GM23338 (cell line): ENCODE data around the gene SIVA1. TPM values are rescaled to one million over a fixed set of nuclear protein-coding genes. Genes with fewer than 3 reads are reported as not detected.

Source experiments
- ATAC-seq: fragments of 200-7000 bp; cut with Tn5 transposase; 3 replicates; pipeline ENCODE4 v1.9.1; 2020
- DNase-seq: peaks from one replicate; pipeline ENCODE4 v3.0.0-alpha.2; 2015; ENCODE audit warnings: low spot score
- H2AFZ ChIP-seq: fragments of 200-600 bp; sonication (generic); 2 replicates; pipeline ENCODE4 v1.8.0; 2016; ENCODE audit warnings: antibody characterized with exemption, mild to moderate bottlenecking, moderate library complexity
- H3F3A ChIP-seq: fragments of 200-600 bp; sonication (generic); replicated peaks from 2 replicates; pipeline ENCODE4 v1.8.0; 2017; ENCODE audit warnings: antibody characterized with exemption, mixed run types, low read depth
- H3K27ac ChIP-seq: fragments of 200-600 bp; sonication (generic); 2 replicates; pipeline ENCODE4 v1.6.1; 2016; ENCODE audit warnings: low read depth
- H3K27me3 ChIP-seq: fragments of 200-600 bp; sonication (generic); 2 replicates; pipeline ENCODE4 v1.8.0; 2016; ENCODE audit warnings: mild to moderate bottlenecking, mixed run types, moderate library complexity; ENCODE audit not compliant: insufficient read depth
- H3K36me3 ChIP-seq: fragments of 200-600 bp; sonication (generic); 2 replicates; pipeline ENCODE4 v1.8.0; 2016; ENCODE audit warnings: mild to moderate bottlenecking; ENCODE audit not compliant: insufficient read depth
- H3K4me1 ChIP-seq: fragments of 200-600 bp; sonication (generic); 2 replicates; pipeline ENCODE4 v1.8.0; 2016; ENCODE audit warnings: mild to moderate bottlenecking, moderate library complexity; ENCODE audit not compliant: insufficient read depth
- H3K4me2 ChIP-seq: fragments of 200-600 bp; sonication (generic); 2 replicates; pipeline ENCODE4 v1.7.1; 2017; ENCODE audit warnings: mixed run types
- H3K4me3 ChIP-seq: fragments of 200-600 bp; sonication (generic); 2 replicates; pipeline ENCODE4 v1.6.1; 2016; ENCODE audit warnings: mixed run types
- H3K79me2 ChIP-seq: fragments of 200-600 bp; sonication (generic); replicated peaks from 2 replicates; pipeline ENCODE4 v1.8.0; 2017; ENCODE audit warnings: mild to moderate bottlenecking; ENCODE audit not compliant: insufficient read depth
- H3K9me2 ChIP-seq: fragments of 200-600 bp; sonication (generic); 2 replicates; pipeline ENCODE4 v1.8.0; 2017; ENCODE audit not compliant: insufficient read depth
- H4K20me1 ChIP-seq: fragments of 200-600 bp; sonication (generic); replicated peaks from 2 replicates; pipeline ENCODE4 v1.8.0; 2017; ENCODE audit warnings: mild to moderate bottlenecking; ENCODE audit not compliant: insufficient read depth
- H3K27ac Mint-ChIP-seq: 2 replicates; pipeline ENCODE4 v1.8.0; 2020; ENCODE audit warnings: inconsistent platforms, mild to moderate bottlenecking, moderate library complexity, mixed read lengths
- H3K27me3 Mint-ChIP-seq: 3 replicates; pipeline ENCODE4 v1.8.0; 2022; ENCODE audit warnings: low read depth, mild to moderate bottlenecking, moderate library complexity, mixed read lengths, inconsistent platforms; ENCODE audit not compliant: insufficient read depth, poor library complexity
- H3K36me3 Mint-ChIP-seq: 3 replicates; pipeline ENCODE4 v1.8.0; 2021; ENCODE audit warnings: low read depth, mild to moderate bottlenecking, inconsistent platforms, moderate library complexity, mixed read lengths
- H3K4me1 Mint-ChIP-seq: 3 replicates; pipeline ENCODE4 v1.8.0; 2020; ENCODE audit warnings: mild to moderate bottlenecking, inconsistent platforms, mixed read lengths
- H3K4me3 Mint-ChIP-seq: 3 replicates; pipeline ENCODE4 v1.8.0; 2021; ENCODE audit warnings: moderate library complexity, mild to moderate bottlenecking, inconsistent platforms, mixed read lengths
- H3K9me3 Mint-ChIP-seq: 3 replicates; pipeline ENCODE4 v1.8.0; 2020; ENCODE audit warnings: moderate library complexity, mild to moderate bottlenecking, inconsistent platforms, mixed read lengths
- CREB1 ChIP-seq: fragments of 250-450 bp; sonication (Bioruptor Pico); IDR thresholded peaks from 2 replicates; pipeline ENCODE4 v1.5.0; 2020; ENCODE audit warnings: low read depth, mild to moderate bottlenecking, moderate library complexity
- CTCF ChIP-seq, 2 experiments: fragments of 200-600 bp in 1 of 2; sonication (generic) in 1 of 2; conservative IDR thresholded peaks; 2 replicates each; pipeline versions ENCODE4 v1.5.1 to v1.6.1; 2016 to 2017; ENCODE audit warnings: antibody characterized with exemption in 2 of 2, low read depth in 2 of 2, mild to moderate bottlenecking in 2 of 2, moderate library complexity in 1 of 2
- ZNF114 ChIP-seq: fragments of 250-450 bp; sonication (Bioruptor Pico); IDR thresholded peaks from 2 replicates; pipeline ENCODE4 v1.5.0; 2020; ENCODE audit warnings: mild to moderate bottlenecking, moderate library complexity
- ZNF331 ChIP-seq: fragments of 250-450 bp; sonication (Bioruptor Pico); IDR thresholded peaks from 2 replicates; pipeline ENCODE4 v1.5.0; 2020; ENCODE audit warnings: low read depth, mild to moderate bottlenecking, moderate library complexity
- ZNF462 ChIP-seq: fragments of 250-450 bp; sonication (Bioruptor Pico); IDR thresholded peaks from 2 replicates; pipeline ENCODE4 v1.5.0; 2020; ENCODE audit warnings: mild to moderate bottlenecking, moderate library complexity
- polyA plus RNA-seq: library from polyadenylated mRNA; unstranded; fragments of >200 nt; fragmentation: Nextera tagmentation; extraction: Ambion mirVana; gene quantifications from 2 replicates; pipeline ENCODE4 v1.2.1, GENCODE V29; 2016
- total RNA-seq: library from RNA; depleted of rRNA; stranded (reverse); fragments of >200 nt; shearing (Covaris generic); gene quantifications from 2 replicates; pipeline ENCODE4 v1.2.3, GENCODE V29; 2014

The SIVA1 gene
- total and polyA plus RNA-seq, 2 experiments from 2014 or later = 215 to 392 TPM

GRCh38 chr14:104715871-104716270 is 37.1 kb upstream of the SIVA1 start:
- DNase-seq = no peak

More at GRCh38 chr14:104715871-104716270, 37.1 kb upstream of the SIVA1 start:
- H3K4me1 ChIP-seq = no peaks in the 10 kb centered on the region
- Mint-ChIP-seq H3K9me3 (no peaks in the 10 kb centered on the region), H3K4me1 (0 out of 3 replicates have a peak, but pooled peaks cover 2% of the 10 kb centered on the region), H3K27ac (no peak overlapping the region), H3K36me3 (peaks cover 6% of the 10 kb centered on the region), H3K27me3 (peaks cover 4% of the 10 kb centered on the region), H3K4me3 (no peak overlapping the region)
- H3K27ac ChIP-seq = no peak overlapping the region
- H3K36me3 ChIP-seq = no peaks in the 10 kb centered on the region
- no peak overlapping the region for H3K4me3 ChIP-seq
- no peaks in the 10 kb centered on the region for H4K20me1 ChIP-seq
- H3K9me2 ChIP-seq = no peaks in the 10 kb centered on the region
- H2AFZ ChIP-seq = no peak overlapping the region
- no peak overlapping the region for H3K4me2 ChIP-seq
- H3K27me3 ChIP-seq = no peaks in the 10 kb centered on the region
- H3F3A ChIP-seq = no peaks in the 10 kb centered on the region
- ATAC-seq = no peak
- H3K79me2 ChIP-seq = no peaks in the 10 kb centered on the region
- no peak for TF ChIP-seq ZNF462 (CRISPR knock-in tag)
- no peak for TF ChIP-seq CTCF (conservative IDR thresholded peaks at IDR 0.05; ENCODE audit: low read depth in 2 of 2)
- TF ChIP-seq CREB1 (CRISPR knock-in tag) = no peak
- no peak for TF ChIP-seq ZNF331
- no peak for TF ChIP-seq ZNF114
